CD4-positive, CD25-positive, alpha-beta regulatory T cell (primary cell): ENCODE results near the gene USP33. TPM values are rescaled to one million over a fixed set of nuclear protein-coding genes. Genes with fewer than 3 reads are reported as not detected.
"Not testable (repeated sequence)": the region's sequence is repeated elsewhere in the genome, so short reads cannot be mapped to it uniquely, and the experiment has no call there.

Experiments used
- ATAC-seq, 2 donors: fragments of 150-1000 bp; cut with Tn5 transposase; one replicate each; pipeline ENCODE4 v1.10.0; 2021; ENCODE audit warnings: low read depth in 2 of 2, moderate number of reproducible peaks in 2 of 2, moderate library complexity in 1 of 2
- DNase-seq, 3 donors: peaks; one replicate each; pipeline versions ENCODE4 v3.0.0 to v3.0.0-alpha.2; 2012 to 2022; ENCODE audit warnings: mixed read lengths in 1 of 3
- H3K27ac ChIP-seq: one replicate; pipeline ENCODE4 v1.7.0; 2013; ENCODE audit warnings: mild to moderate bottlenecking, low read length; ENCODE audit not compliant: insufficient read depth, poor library complexity, severe bottlenecking
- H3K27me3 ChIP-seq: one replicate; pipeline ENCODE4 v1.7.0; 2013; ENCODE audit warnings: low read length; ENCODE audit not compliant: control insufficient read depth, insufficient read depth
- H3K36me3 ChIP-seq: one replicate; pipeline ENCODE4 v1.7.0; 2013; ENCODE audit warnings: mild to moderate bottlenecking, low read length, moderate library complexity; ENCODE audit not compliant: control insufficient read depth, insufficient read depth
- H3K4me1 ChIP-seq: 2 replicates; pipeline ENCODE4 v1.7.0; 2013; ENCODE audit warnings: mild to moderate bottlenecking, low read length; ENCODE audit not compliant: insufficient read depth, control insufficient read depth, poor library complexity, severe bottlenecking
- H3K4me3 ChIP-seq: one replicate; pipeline ENCODE4 v1.7.0; 2013; ENCODE audit warnings: low read depth, mild to moderate bottlenecking, low read length, moderate library complexity
- H3K9me3 ChIP-seq, 2 experiments: 1 replicate in 1 of 2; 2 replicates in 1 of 2; pipeline ENCODE4 v1.7.0; 2013; ENCODE audit warnings: low read length in 2 of 2, mild to moderate bottlenecking in 1 of 2, moderate library complexity in 1 of 2; ENCODE audit not compliant: control insufficient read depth in 2 of 2
- H3K27ac Mint-ChIP-seq, 3 donors: one replicate each; pipeline ENCODE4 v1.8.0; 2020 to 2022; ENCODE audit warnings: mild to moderate bottlenecking in 3 of 3, mixed read lengths in 3 of 3, moderate library complexity in 2 of 3
- H3K27me3 Mint-ChIP-seq: one replicate; pipeline ENCODE4 v1.8.0; 2022; ENCODE audit warnings: mild to moderate bottlenecking, mixed read lengths
- H3K36me3 Mint-ChIP-seq: one replicate; pipeline ENCODE4 v1.8.0; 2020; ENCODE audit warnings: mixed read lengths
- H3K4me1 Mint-ChIP-seq, 4 donors: one replicate each; pipeline ENCODE4 v1.8.0; 2020 to 2022; ENCODE audit warnings: mixed read lengths in 4 of 4, mild to moderate bottlenecking in 1 of 4
- H3K4me3 Mint-ChIP-seq, 4 donors: one replicate each; pipeline ENCODE4 v1.8.0; 2020 to 2022; ENCODE audit warnings: mild to moderate bottlenecking in 4 of 4, mixed read lengths in 4 of 4, moderate library complexity in 3 of 4
- H3K9me3 Mint-ChIP-seq, 7 donors: one replicate each; pipeline ENCODE4 v1.8.0; 2020 to 2022; ENCODE audit warnings: mixed read lengths in 7 of 7, mild to moderate bottlenecking in 3 of 7, moderate library complexity in 2 of 7
- polyA plus RNA-seq, 4 donors: library from polyadenylated mRNA; unstranded; fragments of 300-500 nt; fragmentation: Illumina TruSeq; gene quantifications; one replicate each; pipeline ENCODE4 v1.2.3, GENCODE V29; 2021
- total RNA-seq: library from RNA; stranded (reverse); gene quantifications from one replicate; pipeline ENCODE4 v1.2.3, GENCODE V29; 2022

USP33 gene
- total and polyA plus RNA-seq, 5 donors from 2014 or later = 34.0 to 58.7 (median 41.3) TPM

DNA sequence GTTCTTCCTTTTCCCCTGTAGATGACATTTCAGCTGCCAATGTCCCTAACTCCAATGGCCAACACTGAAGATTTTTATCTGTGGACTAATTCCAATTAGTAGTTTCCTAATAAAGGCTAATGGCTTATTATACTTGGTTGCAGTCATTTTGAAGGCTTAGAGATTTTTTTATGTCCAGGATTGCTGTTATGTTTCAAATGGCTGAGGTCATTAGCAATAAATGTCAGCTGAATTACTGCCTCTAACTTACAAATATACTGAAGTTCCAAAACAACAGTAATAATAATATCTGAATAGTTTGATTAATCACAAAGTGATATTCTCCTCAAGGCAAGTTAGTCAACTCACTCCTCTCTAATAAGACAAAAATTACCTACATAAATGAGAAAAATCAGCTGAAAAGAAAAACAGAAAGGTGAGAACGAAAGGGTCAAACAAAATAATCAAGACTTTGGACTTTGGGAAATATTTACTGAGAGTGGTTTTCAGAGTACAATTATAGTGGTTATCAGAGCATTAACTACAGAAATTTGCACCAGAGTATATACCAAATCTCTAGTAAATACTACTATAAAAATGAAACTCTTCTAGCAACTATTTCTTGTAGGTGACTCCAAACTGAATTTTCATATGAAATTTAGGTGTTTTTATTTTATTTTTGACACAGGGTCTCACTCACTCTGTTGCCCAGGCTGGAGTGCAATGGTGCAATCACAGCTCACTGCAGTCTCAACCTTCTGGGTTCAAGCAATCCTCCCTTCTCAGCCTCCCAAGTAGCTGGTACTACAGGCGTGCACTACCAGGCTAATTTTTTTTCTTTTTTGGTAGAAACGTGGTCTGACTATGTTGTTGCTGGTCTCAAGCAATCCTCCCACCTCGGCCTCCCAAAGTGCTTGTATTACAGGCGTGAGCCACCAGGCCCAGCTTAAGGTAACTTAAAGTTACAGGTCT, 80.7 kb downstream of the USP33 start:
- peak overlapping the region in 1 of 3 donors; percentile 31 for H3K27ac Mint-ChIP-seq
- H3K4me3 Mint-ChIP-seq = peak overlapping the region in 2 of 4 donors; percentile 48 to 64
- peak overlapping the region; percentile 40 for H3K4me3 ChIP-seq
- H3K27me3 Mint-ChIP-seq = no peaks in the 10 kb centered on the region
- H3K4me1 Mint-ChIP-seq = peaks cover 46 to 77% (median 52%) of the 10 kb centered on the region in 4 donors
- no peak overlapping the region for H3K27ac ChIP-seq
- no peaks in the 10 kb centered on the region for H3K27me3 ChIP-seq
- peaks cover 0 to 3% (median 0%) of the 10 kb centered on the region in 7 donors for H3K9me3 Mint-ChIP-seq
- H3K9me3 ChIP-seq = no peaks in the 10 kb centered on the region
- no peak for ATAC-seq
- H3K36me3 Mint-ChIP-seq = peaks cover 14% of the 10 kb centered on the region
- DNase-seq = no peak
- H3K4me1 ChIP-seq = peaks cover 37% of the 10 kb centered on the region
- peaks cover 7% of the 10 kb centered on the region for H3K36me3 ChIP-seq

DNA sequence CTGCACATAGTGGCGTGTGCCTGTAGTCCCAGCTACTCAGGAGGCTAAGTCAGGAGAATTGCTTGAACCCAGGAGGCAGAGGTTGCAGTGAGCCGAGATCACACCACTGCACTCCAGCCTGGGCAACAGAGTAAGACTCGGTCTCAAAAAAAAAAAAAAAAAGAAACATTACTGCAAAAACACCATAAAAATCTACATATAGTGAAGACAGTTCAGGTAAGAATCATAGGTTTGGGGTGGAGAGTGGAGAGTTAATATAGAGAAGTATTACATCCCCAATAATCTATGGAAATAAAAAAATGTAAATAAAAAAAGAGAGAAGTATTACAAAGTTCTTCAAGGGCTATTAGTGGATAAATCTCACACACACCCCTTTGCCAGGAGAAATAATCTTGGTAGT, 84.8 kb downstream of the USP33 start:
- H3K4me1 Mint-ChIP-seq = peaks cover 52 to 86% (median 61%) of the 10 kb centered on the region in 4 donors
- peak overlapping the region in 2 of 4 donors; percentile 27 to 35 for H3K4me3 Mint-ChIP-seq
- H3K4me3 ChIP-seq, H3K27ac Mint-ChIP-seq, H3K9me3 ChIP-seq, H3K27me3 ChIP-seq, ATAC-seq, H3K27me3 Mint-ChIP-seq, DNase-seq, H3K36me3 ChIP-seq, H3K27ac ChIP-seq, H3K9me3 Mint-ChIP-seq: not testable (repeated sequence)
- H3K4me1 ChIP-seq = peaks cover 27% of the 10 kb centered on the region
- H3K36me3 Mint-ChIP-seq = peaks cover 14% of the 10 kb centered on the region

DNA sequence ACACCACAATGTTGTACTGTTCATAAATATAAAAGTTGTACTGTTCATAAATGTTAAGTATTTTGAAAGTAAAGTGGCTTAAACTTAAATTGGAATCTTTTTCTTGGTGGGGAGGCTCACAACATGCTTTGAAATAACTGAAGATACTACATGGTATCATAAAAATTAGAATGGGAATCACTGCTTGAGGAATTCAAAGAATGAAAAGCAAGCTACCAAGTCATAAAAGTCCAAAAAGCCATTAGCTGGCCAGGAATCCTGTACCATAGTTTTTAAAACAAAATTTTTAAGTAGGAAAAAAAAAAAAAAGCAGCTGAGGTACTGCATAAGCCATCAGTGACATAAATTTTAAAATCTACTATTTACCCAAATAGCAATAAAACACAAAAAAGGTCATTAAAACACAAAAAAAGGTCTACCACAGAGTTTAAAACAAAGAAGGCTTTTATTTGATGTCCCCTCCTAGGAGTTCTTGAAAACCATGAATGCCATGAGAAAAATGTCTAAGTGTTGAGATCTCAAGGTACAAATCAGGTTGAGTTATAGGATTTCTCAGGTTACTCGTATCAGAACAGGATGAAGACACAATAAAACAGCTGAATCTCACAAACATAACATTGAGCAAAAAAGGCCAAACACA, 85.8 kb downstream of the USP33 start:
- H3K9me3 ChIP-seq = no peaks in the 10 kb centered on the region
- H3K4me1 Mint-ChIP-seq = peaks cover 50 to 85% (median 61%) of the 10 kb centered on the region in 4 donors
- DNase-seq (no peak), ATAC-seq (no peak)
- peaks cover 7% of the 10 kb centered on the region for H3K36me3 ChIP-seq
- no peak overlapping the region for H3K27ac ChIP-seq
- H3K4me3 ChIP-seq = no peak overlapping the region
- H3K4me1 ChIP-seq = peaks cover 27% of the 10 kb centered on the region
- H3K4me3 Mint-ChIP-seq = peak overlapping the region in 1 of 4 donors; percentile 35
- H3K36me3 Mint-ChIP-seq = peaks cover 12% of the 10 kb centered on the region
- no peaks in the 10 kb centered on the region for H3K27me3 Mint-ChIP-seq
- H3K27ac Mint-ChIP-seq = no peak overlapping the region
- no peaks in the 10 kb centered on the region for H3K27me3 ChIP-seq
- H3K9me3 Mint-ChIP-seq = no peaks in the 10 kb centered on the region

DNA sequence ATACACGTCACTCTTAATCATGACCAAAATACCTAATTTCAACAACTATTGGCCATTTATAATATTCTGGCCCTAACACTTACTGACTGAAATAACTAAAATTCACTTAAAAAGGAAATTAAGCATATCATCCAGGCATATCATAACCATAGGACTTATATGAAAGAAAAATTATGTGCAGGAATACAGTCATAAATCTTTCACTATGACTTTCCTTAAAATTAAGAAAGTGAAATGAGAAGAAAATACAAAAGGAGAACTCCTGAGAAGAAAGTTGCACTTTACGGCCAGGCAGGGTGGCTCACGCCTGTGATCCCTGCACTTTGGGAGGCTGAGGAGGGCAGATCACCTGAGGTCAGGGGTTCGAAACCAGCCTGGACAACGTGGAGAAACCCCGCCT, 86.6 kb downstream of the USP33 start:
- peaks cover 44 to 84% (median 56%) of the 10 kb centered on the region in 4 donors for H3K4me1 Mint-ChIP-seq
- no peaks in the 10 kb centered on the region for H3K27me3 ChIP-seq
- no peak overlapping the region for H3K27ac ChIP-seq
- no peaks in the 10 kb centered on the region for H3K27me3 Mint-ChIP-seq
- H3K4me3 ChIP-seq = no peak overlapping the region
- peaks cover 7% of the 10 kb centered on the region for H3K36me3 ChIP-seq
- H3K9me3 Mint-ChIP-seq = no peaks in the 10 kb centered on the region
- no peak for DNase-seq
- peaks cover 7% of the 10 kb centered on the region for H3K36me3 Mint-ChIP-seq
- H3K4me1 ChIP-seq = peaks cover 25% of the 10 kb centered on the region
- H3K9me3 ChIP-seq = no peaks in the 10 kb centered on the region
- H3K4me3 Mint-ChIP-seq = peak overlapping the region in 1 of 4 donors; percentile 38
- ATAC-seq = no peak
- H3K27ac Mint-ChIP-seq = peak overlapping the region in 1 of 3 donors; percentile 60

DNA sequence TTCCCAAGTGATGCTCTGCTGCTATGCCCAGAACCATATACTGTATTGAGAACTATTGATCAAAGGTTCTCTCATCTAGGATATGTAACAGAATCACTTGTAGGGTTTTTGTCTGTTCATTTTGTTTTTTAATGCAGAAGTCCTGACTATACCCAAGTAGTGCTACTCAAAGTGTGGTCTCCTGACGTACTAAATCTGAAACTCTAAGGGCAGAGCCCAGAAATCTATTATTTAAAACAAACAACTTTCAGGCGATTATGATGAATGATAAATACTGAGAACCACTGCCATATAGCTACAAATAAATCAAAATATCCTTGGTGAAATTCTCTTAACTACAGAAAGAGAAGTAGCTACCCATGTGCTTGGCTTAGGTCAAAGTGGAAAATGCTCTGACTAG, 87.3 kb downstream of the USP33 start:
- no peaks in the 10 kb centered on the region for H3K9me3 Mint-ChIP-seq
- H3K4me3 Mint-ChIP-seq = peak overlapping the region in 1 of 4 donors; percentile 17
- H3K36me3 Mint-ChIP-seq = peaks cover 7% of the 10 kb centered on the region
- H3K27ac Mint-ChIP-seq = peak overlapping the region in 1 of 3 donors; percentile 60
- H3K27me3 ChIP-seq = no peaks in the 10 kb centered on the region
- H3K27ac ChIP-seq = no peak overlapping the region
- H3K27me3 Mint-ChIP-seq = no peaks in the 10 kb centered on the region
- H3K9me3 ChIP-seq = no peaks in the 10 kb centered on the region
- DNase-seq = no peak
- ATAC-seq = no peak
- H3K36me3 ChIP-seq = peaks cover 7% of the 10 kb centered on the region
- H3K4me3 ChIP-seq = peak overlapping the region; percentile 42
- H3K4me1 Mint-ChIP-seq = peaks cover 40 to 83% (median 52%) of the 10 kb centered on the region in 4 donors
- H3K4me1 ChIP-seq = peaks cover 21% of the 10 kb centered on the region

DNA sequence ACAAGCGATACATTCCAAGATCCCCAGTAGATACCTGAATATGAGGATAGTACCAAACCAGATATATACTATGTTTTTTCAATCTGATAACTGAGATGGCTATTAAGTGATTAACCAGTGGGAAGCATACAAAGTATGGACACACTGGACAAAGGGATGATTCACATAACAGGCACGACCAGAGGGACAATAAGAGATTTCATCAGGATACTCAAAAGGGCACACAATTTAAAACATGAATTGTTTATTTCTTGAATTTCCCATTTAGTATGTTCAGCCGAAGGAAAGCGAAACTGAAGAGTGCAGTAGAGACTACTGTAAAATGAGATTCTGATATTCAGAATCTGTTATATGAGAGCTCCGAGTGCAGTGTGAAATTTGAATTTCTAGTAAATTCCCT, 87.8 kb downstream of the USP33 start:
- ATAC-seq = no peak
- H3K4me3 ChIP-seq = peak overlapping the region; percentile 42
- H3K27me3 Mint-ChIP-seq = no peaks in the 10 kb centered on the region
- DNase-seq = no peak
- no peak overlapping the region for H3K27ac ChIP-seq
- H3K4me1 ChIP-seq = peaks cover 16% of the 10 kb centered on the region
- peak overlapping the region in 3 of 4 donors; percentile 12 to 69 (median 17) for H3K4me3 Mint-ChIP-seq
- peak overlapping the region in 1 of 3 donors; percentile 31 for H3K27ac Mint-ChIP-seq
- H3K4me1 Mint-ChIP-seq = peaks cover 41 to 80% (median 52%) of the 10 kb centered on the region in 4 donors
- no peaks in the 10 kb centered on the region for H3K9me3 Mint-ChIP-seq
- H3K36me3 ChIP-seq = peaks cover 7% of the 10 kb centered on the region
- peaks cover 7% of the 10 kb centered on the region for H3K36me3 Mint-ChIP-seq
- no peaks in the 10 kb centered on the region for H3K9me3 ChIP-seq
- no peaks in the 10 kb centered on the region for H3K27me3 ChIP-seq

DNA sequence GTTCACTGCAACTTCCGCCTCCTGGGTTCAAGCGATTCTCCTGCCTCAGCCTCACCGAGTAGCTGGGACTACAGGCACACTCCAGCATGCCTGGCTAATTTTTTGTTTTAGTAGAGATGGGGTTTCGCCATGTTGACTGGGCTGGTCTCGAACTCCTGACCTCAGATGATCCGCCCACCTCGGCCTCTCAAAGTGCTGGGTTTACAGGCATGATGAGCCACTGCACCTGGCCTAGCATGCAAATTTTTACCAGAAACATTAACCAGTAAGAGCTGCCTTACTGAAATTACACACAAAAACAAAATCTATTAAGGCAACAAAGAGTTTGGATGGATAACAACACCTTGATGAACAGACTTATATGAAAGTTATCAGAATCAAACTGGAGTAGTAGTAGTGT, 89.3 kb downstream of the USP33 start:
- H3K4me1 ChIP-seq = peaks cover 16% of the 10 kb centered on the region
- no peaks in the 10 kb centered on the region for H3K9me3 ChIP-seq
- H3K36me3 Mint-ChIP-seq = peaks cover 3% of the 10 kb centered on the region
- H3K27me3 ChIP-seq = no peaks in the 10 kb centered on the region
- peaks cover 41 to 80% (median 50%) of the 10 kb centered on the region in 4 donors for H3K4me1 Mint-ChIP-seq
- peak overlapping the region; percentile 32 to 83 (median 55) for H3K27ac Mint-ChIP-seq
- no peak overlapping the region for H3K27ac ChIP-seq
- H3K9me3 Mint-ChIP-seq = no peaks in the 10 kb centered on the region
- H3K27me3 Mint-ChIP-seq = no peaks in the 10 kb centered on the region
- peak overlapping the region in 1 of 4 donors; percentile 25 for H3K4me3 Mint-ChIP-seq
- no peak for ATAC-seq
- H3K4me3 ChIP-seq = no peak overlapping the region
- no peak for DNase-seq
- H3K36me3 ChIP-seq = no peaks in the 10 kb centered on the region
